ENCODE results near the gene PTGIR.

PTGIR gene

GRCh38 chr19:46616631-46617322 is 8.1 kb downstream of the PTGIR start:
- no peak for DNase-seq (ENCODE audit: low spot score)

GRCh38 chr19:46615966-46616365 is 8.9 kb downstream of the PTGIR start:
- no peak for DNase-seq (ENCODE audit: low spot score)

- peak; percentile 85 for DNase-seq (ENCODE audit: low spot score)
Measured at GRCh38 chr19:46614114-46614722, 10.7 kb downstream of the PTGIR start.

DNA sequence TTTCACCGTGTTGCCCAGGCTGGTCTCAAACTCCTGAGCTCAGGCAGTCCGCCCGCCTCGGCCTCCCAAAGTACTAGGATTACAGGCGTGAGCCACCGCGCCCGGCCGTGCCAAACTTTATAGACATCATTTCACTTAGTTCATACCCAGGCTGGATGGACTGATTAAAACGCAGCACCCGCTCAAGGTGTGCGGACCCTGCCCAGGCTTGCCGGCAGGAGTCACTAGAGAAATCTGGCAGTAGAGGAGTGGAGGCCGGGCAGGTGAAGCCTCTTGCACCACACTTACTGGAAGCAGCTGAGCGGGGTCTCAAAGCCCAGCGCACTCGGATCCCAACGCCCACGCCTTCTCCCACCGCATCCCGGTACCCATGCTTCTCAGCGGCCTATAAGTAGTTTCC is 11.4 kb downstream of the PTGIR start:
- no peak for DNase-seq (ENCODE audit: low spot score)

GRCh38 chr19:46611776-46612175 is 13.1 kb downstream of the PTGIR start:
- DNase-seq (ENCODE audit: low spot score): no peak

DNA sequence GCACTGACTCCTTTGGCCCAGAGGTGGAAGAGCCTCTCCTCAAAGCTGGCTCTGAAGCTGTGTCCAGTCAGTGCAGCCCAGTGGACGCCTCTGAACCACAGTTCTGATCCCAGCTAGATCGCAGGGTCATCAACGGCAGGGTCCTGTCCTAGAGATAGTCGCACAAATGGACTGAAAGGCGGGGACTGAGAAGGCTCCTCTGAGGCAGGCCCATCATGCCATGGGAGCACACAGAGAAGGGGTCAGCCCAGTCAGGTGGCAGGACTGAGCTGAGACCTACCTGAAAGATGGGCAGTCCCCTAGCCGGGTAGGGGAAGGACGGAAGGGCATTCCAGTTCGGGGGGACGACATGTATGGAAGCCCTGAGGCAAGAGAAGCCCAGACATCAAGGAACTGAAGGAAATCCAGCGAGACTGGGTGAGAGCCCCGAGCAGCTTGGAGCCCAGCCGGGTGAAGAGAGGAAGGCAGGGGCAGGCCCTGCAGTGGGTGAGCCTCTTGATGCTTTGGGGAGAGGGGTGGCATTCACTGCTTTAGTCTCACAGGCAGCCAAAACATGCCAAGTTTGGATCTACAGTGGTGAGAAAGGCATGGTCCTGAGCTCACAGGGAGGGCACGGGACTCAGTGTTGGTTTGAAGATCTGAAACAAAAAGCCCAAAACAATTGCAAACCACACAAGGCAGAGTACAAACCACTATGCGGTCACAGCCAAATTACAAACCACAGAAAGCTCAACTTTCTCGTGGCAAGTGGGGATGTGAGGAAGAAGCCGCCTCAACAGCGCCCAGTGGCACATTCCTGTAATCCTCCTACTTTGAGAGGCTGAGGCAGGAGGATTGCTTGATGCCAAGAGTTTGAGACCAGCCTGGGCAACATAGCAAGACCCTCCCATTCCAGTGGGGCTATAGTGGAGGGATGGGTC is 13.8 kb downstream of the PTGIR start:
- DNase-seq (ENCODE audit: low spot score): no peak

DNA sequence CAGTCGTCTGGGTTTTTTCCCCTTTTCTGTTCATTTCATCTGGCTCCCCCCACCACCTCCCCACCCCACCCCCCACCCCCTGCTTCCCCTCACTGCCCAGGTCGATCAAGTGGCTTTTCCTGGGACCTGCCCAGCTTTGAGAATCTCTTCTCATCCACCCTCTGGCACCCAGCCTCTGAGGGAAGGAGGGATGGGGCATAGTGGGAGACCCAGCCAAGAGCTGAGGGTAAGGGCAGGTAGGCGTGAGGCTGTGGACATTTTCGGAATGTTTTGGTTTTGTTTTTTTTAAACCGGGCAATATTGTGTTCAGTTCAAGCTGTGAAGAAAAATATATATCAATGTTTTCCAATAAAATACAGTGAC is 14.5 kb downstream of the PTGIR start:
- DNase-seq (ENCODE audit: low spot score): no peak

GRCh38 chr19:46609511-46610412 is 15.1 kb downstream of the PTGIR start:
- DNase-seq (ENCODE audit: low spot score): no peak

- DNase-seq (ENCODE audit: low spot score): no peak
Measured at GRCh38 chr19:46608581-46609345, 16.1 kb downstream of the PTGIR start.

DNA sequence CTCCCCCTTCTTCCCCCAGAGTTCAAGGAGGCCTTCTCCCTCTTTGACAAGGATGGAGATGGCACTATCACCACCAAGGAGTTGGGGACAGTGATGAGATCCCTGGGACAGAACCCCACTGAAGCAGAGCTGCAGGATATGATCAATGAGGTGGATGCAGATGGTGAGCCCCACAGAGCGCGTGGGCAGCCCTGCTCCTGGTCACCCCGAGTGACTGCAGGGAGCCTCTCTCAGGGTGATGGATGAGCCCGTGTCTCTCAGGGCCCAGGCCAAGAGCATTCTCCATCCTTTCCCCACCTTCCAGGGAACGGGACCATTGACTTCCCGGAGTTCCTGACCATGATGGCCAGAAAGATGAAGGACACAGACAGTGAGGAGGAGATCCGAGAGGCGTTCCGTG is 16.7 kb downstream of the PTGIR start:
- DNase-seq (ENCODE audit: low spot score): no peak

GRCh38 chr19:46607448-46607841 is 17.4 kb downstream of the PTGIR start:
- peak; percentile 71 for DNase-seq (ENCODE audit: low spot score)

DNA sequence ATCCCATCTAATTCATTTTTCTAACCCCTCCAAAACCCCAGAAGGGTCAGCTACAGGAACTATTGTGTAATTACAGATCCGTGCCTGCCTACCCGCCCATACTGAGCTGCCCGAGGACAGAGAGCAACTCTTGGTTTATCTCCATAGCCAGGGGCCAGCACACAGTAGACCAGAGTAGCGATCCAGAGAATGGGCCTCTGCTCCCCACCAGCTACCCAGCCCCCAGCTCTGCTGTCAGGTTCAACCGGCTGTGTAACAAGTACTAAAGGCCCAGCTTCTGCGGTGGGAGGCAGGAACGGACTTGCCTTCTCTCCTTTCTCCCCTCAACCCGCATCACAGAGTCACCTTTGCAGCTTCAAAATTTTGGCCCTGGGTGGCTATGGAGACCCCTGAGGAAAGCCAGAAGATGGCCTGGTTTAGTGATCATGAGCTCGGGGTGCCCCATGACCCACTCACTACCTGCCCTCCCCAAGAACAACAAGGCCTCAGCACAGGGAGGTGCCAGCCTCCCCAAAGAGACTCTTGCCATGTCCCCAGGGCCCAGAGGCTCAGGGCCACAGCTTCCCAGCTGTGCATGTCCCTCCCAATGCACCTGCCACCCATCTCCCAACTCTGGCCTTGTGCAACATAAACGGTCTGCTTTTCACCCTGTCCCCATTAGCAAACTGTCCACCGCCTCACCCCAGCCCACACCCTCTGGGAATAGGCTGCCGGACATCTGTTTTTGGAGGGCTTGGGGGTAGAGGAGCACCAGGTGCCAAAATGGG is 18.0 kb downstream of the PTGIR start:
- no peak for DNase-seq (ENCODE audit: low spot score)

- DNase-seq (ENCODE audit: low spot score): no peak
Measured at GRCh38 chr19:46606019-46606418, 18.9 kb downstream of the PTGIR start.

DNA sequence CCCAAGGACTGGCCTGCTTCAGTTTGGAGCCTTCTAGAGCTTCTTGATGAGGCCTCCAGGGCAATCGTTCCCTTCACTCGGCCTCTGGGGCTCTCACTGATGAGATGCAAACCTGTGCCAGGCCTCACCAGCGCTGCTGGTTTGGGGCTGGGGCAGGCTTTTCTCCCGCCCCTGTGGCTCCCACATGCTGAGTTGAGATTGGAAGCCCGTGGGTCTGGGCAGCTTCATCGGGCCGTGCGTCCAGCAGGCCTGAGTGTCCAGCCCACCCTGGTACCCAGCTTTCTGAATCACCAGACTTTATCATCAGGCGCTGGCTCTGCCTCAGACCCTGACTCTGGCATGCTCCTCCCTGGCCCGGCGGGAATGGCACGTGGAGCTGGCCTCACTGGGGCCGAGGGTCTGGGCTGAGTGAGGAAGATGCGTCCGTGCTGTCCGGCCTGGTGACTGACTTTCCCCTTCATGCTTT is 19.5 kb downstream of the PTGIR start:
- no peak for DNase-seq (ENCODE audit: low spot score)

GRCh38 chr19:46604781-46605355 is 20.0 kb downstream of the PTGIR start:
- DNase-seq (ENCODE audit: low spot score): no peak

DNA sequence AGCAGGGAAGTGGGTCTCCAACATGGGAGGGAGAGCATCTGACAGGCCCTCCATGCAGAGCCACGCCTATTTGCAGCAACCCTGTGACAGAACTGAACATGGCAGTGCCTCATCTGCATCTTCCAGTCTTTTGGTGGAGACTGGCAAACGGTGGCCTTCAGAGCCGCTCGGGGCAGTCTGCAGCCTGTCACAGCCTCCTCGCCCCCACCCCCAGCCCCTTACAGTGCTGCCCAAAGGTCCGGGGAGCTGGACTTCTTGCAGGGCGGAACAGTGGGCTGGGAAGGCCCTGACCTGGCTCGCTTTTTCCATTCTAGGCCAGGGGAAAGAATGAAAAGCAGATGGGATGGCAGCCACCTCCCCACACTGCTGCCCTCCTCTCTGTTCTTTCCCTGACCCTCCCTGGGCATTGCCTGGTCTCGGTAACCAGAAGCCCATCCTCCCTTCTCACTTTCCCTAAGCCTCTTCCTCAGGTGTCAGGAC is 21.1 kb downstream of the PTGIR start:
- DNase-seq (ENCODE audit: low spot score): no peak

- DNase-seq (ENCODE audit: low spot score): no peak
Measured at GRCh38 chr19:46603195-46603637, 21.7 kb downstream of the PTGIR start.

DNA sequence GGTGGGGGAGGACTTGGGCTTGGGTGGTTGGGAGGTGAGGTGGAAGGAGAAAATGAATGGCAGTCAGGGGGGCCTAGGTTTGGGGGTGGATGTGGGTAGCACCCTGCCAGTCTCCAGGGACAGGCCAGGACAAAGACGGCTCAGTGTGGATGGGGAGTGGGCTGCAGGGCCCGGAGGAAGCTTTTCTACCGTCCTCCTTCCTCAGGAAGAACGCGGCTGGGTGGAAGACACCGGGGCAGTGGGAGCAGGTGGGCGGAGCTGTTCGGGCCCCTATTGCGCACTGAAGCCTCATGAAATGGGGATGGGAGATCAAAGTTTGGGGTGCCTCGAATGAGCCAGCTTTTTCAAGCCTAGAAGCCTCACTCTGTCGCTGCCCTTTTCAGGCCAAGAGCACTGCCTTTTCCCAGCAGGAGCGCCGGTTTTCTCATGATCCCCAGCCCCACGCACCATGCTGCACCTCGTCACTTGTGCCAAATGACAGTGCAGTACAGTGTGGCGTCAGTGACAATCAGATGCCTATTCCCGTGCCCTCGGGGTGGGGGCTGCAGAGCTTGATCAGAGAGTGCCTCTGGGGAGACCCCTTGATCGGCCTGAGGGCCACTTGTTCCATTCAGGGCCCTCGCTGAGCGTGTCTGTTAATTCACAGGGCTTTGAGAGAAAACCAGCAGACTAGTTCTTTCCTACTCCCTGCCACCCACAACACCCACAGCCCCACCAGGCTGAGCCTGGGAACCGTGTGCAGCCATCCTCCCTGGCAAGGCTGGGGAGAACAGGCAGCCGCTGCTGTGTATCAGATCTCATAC is 22.3 kb downstream of the PTGIR start:
- no peak for DNase-seq (ENCODE audit: low spot score)
